DND-41 (cell line): Measurements from ENCODE around the gene COL26A1.

ENCODE experiments used
- EZH2 ChIP-seq: IDR thresholded peaks from 3 replicates; pipeline ENCODE4 v1.6.1; 2012; ENCODE audit warnings: borderline replicate concordance, low read depth, mild to moderate bottlenecking, moderate library complexity, low read length, inconsistent platforms; ENCODE audit not compliant: severe bottlenecking
- TF ChIP-seq, protein P1 (sequence below): IDR thresholded peaks from 2 replicates; pipeline ENCODE4 v1.5.1; 2012; ENCODE audit warnings: borderline replicate concordance, low read length, moderate library complexity, mild to moderate bottlenecking; ENCODE audit not compliant: poor library complexity, severe bottlenecking; ENCODE audit errors: extremely low read depth

DNA sequence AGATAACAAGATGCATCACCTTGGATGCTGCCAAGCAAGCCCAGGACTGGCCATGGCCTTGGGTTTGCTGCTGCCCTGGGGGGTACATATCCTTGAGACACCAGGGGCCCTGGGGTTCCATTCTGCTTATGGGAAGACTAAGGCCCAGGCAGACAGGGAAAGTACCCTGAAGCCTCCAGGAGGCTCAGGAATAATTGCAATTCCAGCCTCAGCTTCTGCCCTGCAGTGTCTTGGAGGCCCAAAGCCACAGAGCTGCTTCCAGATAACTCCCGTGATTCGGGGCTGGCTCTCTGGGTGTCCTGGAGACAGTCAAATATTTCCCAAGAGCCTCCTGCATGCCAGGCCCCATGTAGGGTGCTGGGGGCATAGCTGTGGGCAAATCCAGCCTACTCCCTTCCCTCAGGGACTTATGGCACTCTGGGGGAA lies 243.8 kb downstream of the COL26A1 start:
- TF ChIP-seq, protein P1, sequence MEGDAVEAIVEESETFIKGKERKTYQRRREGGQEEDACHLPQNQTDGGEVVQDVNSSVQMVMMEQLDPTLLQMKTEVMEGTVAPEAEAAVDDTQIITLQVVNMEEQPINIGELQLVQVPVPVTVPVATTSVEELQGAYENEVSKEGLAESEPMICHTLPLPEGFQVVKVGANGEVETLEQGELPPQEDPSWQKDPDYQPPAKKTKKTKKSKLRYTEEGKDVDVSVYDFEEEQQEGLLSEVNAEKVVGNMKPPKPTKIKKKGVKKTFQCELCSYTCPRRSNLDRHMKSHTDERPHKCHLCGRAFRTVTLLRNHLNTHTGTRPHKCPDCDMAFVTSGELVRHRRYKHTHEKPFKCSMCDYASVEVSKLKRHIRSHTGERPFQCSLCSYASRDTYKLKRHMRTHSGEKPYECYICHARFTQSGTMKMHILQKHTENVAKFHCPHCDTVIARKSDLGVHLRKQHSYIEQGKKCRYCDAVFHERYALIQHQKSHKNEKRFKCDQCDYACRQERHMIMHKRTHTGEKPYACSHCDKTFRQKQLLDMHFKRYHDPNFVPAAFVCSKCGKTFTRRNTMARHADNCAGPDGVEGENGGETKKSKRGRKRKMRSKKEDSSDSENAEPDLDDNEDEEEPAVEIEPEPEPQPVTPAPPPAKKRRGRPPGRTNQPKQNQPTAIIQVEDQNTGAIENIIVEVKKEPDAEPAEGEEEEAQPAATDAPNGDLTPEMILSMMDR = no peak
- no peak for TF ChIP-seq EZH2
